GM18498 (cell line): ENCODE measurements around the gene NAE1.
"Not testable (repeated sequence)": the region's sequence is repeated elsewhere in the genome, so short reads cannot be mapped to it uniquely, and the experiment has no call there.

ENCODE experiments used
- ATAC-seq: cut with Tn5 transposase; IDR thresholded peaks from one replicate; pipeline ENCODE4 v1.9.1; 2021; ENCODE audit warnings: mild to moderate bottlenecking, moderate library complexity; ENCODE audit not compliant: unreplicated experiment

NAE1 gene

GRCh38 chr16:66830422-66831404 lies at the start of gene NAE1:
Gene NAE1 (minus strand): TSS chr16:66830976. CDS start chr16:66830899, 77 bp downstream.
- peak; percentile 95 for ATAC-seq

- no peak for ATAC-seq
These were observed 47.3 kb upstream of the NAE1 start for GRCh38 chr16:66878067-66878466.

- no peak for ATAC-seq
These were observed 43.5 kb upstream of the NAE1 start for GRCh38 chr16:66874079-66874775.

GRCh38 chr16:66873685-66874055 lies 42.9 kb upstream of the NAE1 start:
- no peak for ATAC-seq

GRCh38 chr16:66872943-66873684 lies 42.3 kb upstream of the NAE1 start:
- peak; percentile 86 for ATAC-seq

- ATAC-seq: no peak
These were observed 41.8 kb upstream of the NAE1 start for GRCh38 chr16:66872559-66872942.

GRCh38 chr16:66871840-66872239 lies 41.1 kb upstream of the NAE1 start:
- no peak for ATAC-seq

- not testable (repeated sequence) for ATAC-seq
These were observed 40.6 kb upstream of the NAE1 start for GRCh38 chr16:66871363-66871762.

- no peak for ATAC-seq
These were observed 38.6 kb upstream of the NAE1 start for GRCh38 chr16:66869424-66869823.

GRCh38 chr16:66863707-66864106 lies 32.9 kb upstream of the NAE1 start:
- no peak for ATAC-seq

- no peak for ATAC-seq
These were observed 31.3 kb upstream of the NAE1 start for GRCh38 chr16:66862023-66862520.

- ATAC-seq: no peak
These were observed 28.8 kb upstream of the NAE1 start for GRCh38 chr16:66859397-66860068.

GRCh38 chr16:66858740-66859396 lies 28.1 kb upstream of the NAE1 start:
- ATAC-seq: no peak

- no peak for ATAC-seq
These were observed 26.7 kb upstream of the NAE1 start for GRCh38 chr16:66857437-66857836.

- no peak for ATAC-seq
These were observed 26.0 kb upstream of the NAE1 start for GRCh38 chr16:66856801-66857200.

GRCh38 chr16:66856184-66856730 lies 25.5 kb upstream of the NAE1 start:
- ATAC-seq: no peak

- ATAC-seq: no peak
These were observed 22.7 kb upstream of the NAE1 start for GRCh38 chr16:66853261-66854139.

GRCh38 chr16:66851166-66851964 lies 20.6 kb upstream of the NAE1 start:
- no peak for ATAC-seq
